Adrenal gland (tissue), 12 donors: ENCODE data around the gene CSRNP2. TPM values are rescaled to one million over a fixed set of nuclear protein-coding genes. Genes with fewer than 3 reads are reported as not detected.

Experiments used
- DNase-seq, 7 donors: peaks; one replicate each; pipeline ENCODE4 v3.0.0-alpha.2; 2019 to 2020
- H3K27ac ChIP-seq, 5 donors: fragments of 200-600 bp; sonication (generic) in 4 of 5; 1 replicate in 3 of 5; 2 replicates in 2 of 5; pipeline versions ENCODE4 v1.5.1 to v1.8.0; 2016 to 2020; ENCODE audit warnings: mild to moderate bottlenecking in 1 of 5
- H3K27me3 ChIP-seq: fragments of 200-600 bp; 2 replicates; pipeline ENCODE4 v1.8.0; 2021
- H3K36me3 ChIP-seq, 2 donors: fragments of 200-600 bp; replicated peaks in 1 of 2; 1 replicate in 1 of 2; 2 replicates in 1 of 2; pipeline versions ENCODE4 v1.5.1 to v1.8.0; 2018 to 2022
- H3K4me1 ChIP-seq, 2 donors: fragments of 200-600 bp; replicated peaks in 1 of 2; 1 replicate in 1 of 2; 2 replicates in 1 of 2; pipeline versions ENCODE4 v1.5.1 to v1.8.0; 2018 to 2021
- H3K4me3 ChIP-seq, 4 donors: fragments of 200-600 bp; sonication (generic) in 3 of 4; one replicate each; pipeline ENCODE4 v1.5.1; 2016 to 2018
- H3K9me3 ChIP-seq, 3 donors: fragments of 200-600 bp; sonication (generic) in 1 of 3; replicated peaks in 1 of 3; 1 replicate in 2 of 3; 2 replicates in 1 of 3; pipeline versions ENCODE4 v1.5.1 to v1.8.0; 2016 to 2021
- CTCF ChIP-seq, 6 experiments: fragments of 450-650 bp in 4 of 6; fragments of 200-600 bp in 2 of 6; sonication (generic) in 1 of 6; IDR thresholded peaks; 1 replicate in 5 of 6; 2 replicates in 1 of 6; pipeline versions ENCODE4 v1.5.1 to v1.8.0; 2016 to 2021; ENCODE audit warnings: antibody characterized with exemption in 6 of 6, mild to moderate bottlenecking in 2 of 6, moderate library complexity in 1 of 6
- POLR2A ChIP-seq, 2 donors: fragments of 450-650 bp; IDR thresholded peaks; one replicate each; pipeline ENCODE4 v1.6.1; 2017; ENCODE audit warnings: antibody characterized with exemption in 2 of 2, mild to moderate bottlenecking in 2 of 2, moderate library complexity in 1 of 2
- WGBS, 4 donors: extraction: QIAGEN DNeasy Blood & Tissue Kit in 2 of 4; methylation state at CpG; one replicate each; pipeline versions ENCODE4 v1.1.5 to v1.1.7; 2013 to 2017; 5-methylcytosine and 5-hydroxymethylcytosine counted together
- intact Hi-C, 2 donors: fragments of 100-400 bp; cut with DNase I; formaldehyde crosslinking; loops; one replicate each; pipeline versions ENCODE4 v1.14.1 to v1.15.0; 2022 to 2023
- polyA plus RNA-seq, 3 donors: library from polyadenylated mRNA; stranded (reverse); fragments of 200-250 nt in 2 of 3; fragments of 350-450 nt in 1 of 3; fragmentation: Illumina TruSeq in 1 of 3; extraction: RNeasy Lipid Tissue Mini Kit (QIAGEN cat#74804) in 1 of 3; gene quantifications; one replicate each; pipeline ENCODE4 v1.2.3, GENCODE V29; 2013 to 2014
- total RNA-seq, 9 donors: library from RNA; depleted of rRNA in 4 of 9; stranded (reverse); fragments of >200 nt in 4 of 9; fragments of 120-200 nt in 1 of 9; fragmentation: NEBNext Ultra II Directional in 1 of 9; extraction: Animal tissue kit (Norgen Biotek cat#: 25700) in 1 of 9; gene quantifications; one replicate each; pipeline versions ENCODE4 v1.1.0 to v1.2.4, GENCODE V29; 2013 to 2023
- donor health status: healthy with polysubstance abuse.
- donor health status: Bipolar disorder and iron deficiency.
- donor health status: DM: yes; HTN: yes; CAD: no.
- donor health status: DM: no; HTN: no; CAD: no.
- donor health status: DM: no; HTN: no; CAD: no.
- donor health status: DM: yes; HTN: yes; CAD: no.

CSRNP2 gene
- total and polyA plus RNA-seq, 12 donors = 15.6 to 29.2 (median 22.7) TPM

- H3K27ac ChIP-seq = no peak overlapping the region
- H3K9me3 ChIP-seq = no peaks in the 10 kb centered on the region
- no peak overlapping the region for H3K4me3 ChIP-seq
- intact Hi-C loops = no loop called here
- no peaks in the 10 kb centered on the region for H3K4me1 ChIP-seq
- TF ChIP-seq POLR2A (IDR thresholded peaks at IDR 0.05) (no peak), CTCF (IDR thresholded peaks at IDR 0.05) (no peak)
- peaks cover 0 to 5% of the 10 kb centered on the region in 2 donors for H3K36me3 ChIP-seq
- no peaks in the 10 kb centered on the region for H3K27me3 ChIP-seq
- no peak for DNase-seq
Observed at GRCh38 chr12:51122844-51123243, 39.4 kb upstream of the CSRNP2 start.

GRCh38 chr12:51118706-51119105, 35.3 kb upstream of the CSRNP2 start:
- peaks cover 0 to 6% of the 10 kb centered on the region in 2 donors for H3K4me1 ChIP-seq
- WGBS, 4 donors = 56 to 64% (median 60%) methylated on average over 3 of the region's 3 CpGs
- H3K4me3 ChIP-seq = no peak overlapping the region
- no peak for TF ChIP-seq CTCF (IDR thresholded peaks at IDR 0.05)
- no peak for TF ChIP-seq POLR2A (IDR thresholded peaks at IDR 0.05)
- intact Hi-C loops = no loop called here
- no peaks in the 10 kb centered on the region for H3K9me3 ChIP-seq
- H3K27ac ChIP-seq = no peak overlapping the region
- H3K36me3 ChIP-seq = peaks cover 0 to 22% of the 10 kb centered on the region in 2 donors
- DNase-seq = no peak
- H3K27me3 ChIP-seq = no peaks in the 10 kb centered on the region

- H3K27ac ChIP-seq = no peak overlapping the region
- intact Hi-C loops = no loop called here
- H3K4me1 ChIP-seq = peaks cover 0 to 6% of the 10 kb centered on the region in 2 donors
- no peaks in the 10 kb centered on the region for H3K9me3 ChIP-seq
- no peak for DNase-seq
- no peak overlapping the region for H3K4me3 ChIP-seq
- no peak for TF ChIP-seq POLR2A (IDR thresholded peaks at IDR 0.05)
- TF ChIP-seq CTCF (IDR thresholded peaks at IDR 0.05) = no peak
- no peaks in the 10 kb centered on the region for H3K27me3 ChIP-seq
- peaks cover 0 to 47% of the 10 kb centered on the region in 2 donors for H3K36me3 ChIP-seq
Observed at GRCh38 chr12:51115533-51115932, 32.1 kb upstream of the CSRNP2 start.

GRCh38 chr12:51108136-51108535, 24.7 kb upstream of the CSRNP2 start:
- Histone ChIP-seq H3K9me3 (no peaks in the 10 kb centered on the region), H3K36me3 (peaks cover 0 to 61% of the 10 kb centered on the region in 2 donors), H3K4me1 (no peaks in the 10 kb centered on the region), H3K27ac (no peak overlapping the region), H3K27me3 (no peaks in the 10 kb centered on the region), H3K4me3 (no peak overlapping the region)
- intact Hi-C loops = no loop called here
- WGBS, 4 donors = 73 to 86% (median 79%) methylated on average over 4 of the region's 4 CpGs
- TF ChIP-seq POLR2A (IDR thresholded peaks at IDR 0.05) (no peak), CTCF (IDR thresholded peaks at IDR 0.05) (no peak)
- no peak for DNase-seq
